Spinal cord (tissue), 10 donors: Measurements from ENCODE around the gene MALL. TPM values are rescaled to one million over a fixed set of nuclear protein-coding genes. Genes with fewer than 3 reads are reported as not detected.
"Not testable (repeated sequence)": the region's sequence is repeated elsewhere in the genome, so short reads cannot be mapped to it uniquely, and the experiment has no call there.

ENCODE experiments used
- DNase-seq, 6 donors: peaks; one replicate each; pipeline versions ENCODE4 v3.0.0 to v3.0.0-alpha.2; 2013 to 2015; ENCODE audit warnings: low spot score in 6 of 6, low read depth in 4 of 6
- H3K27ac ChIP-seq: one replicate; pipeline ENCODE4 v1.5.1; 2013; ENCODE audit warnings: low read depth, low read length, control low read depth
- H3K27me3 ChIP-seq: one replicate; pipeline ENCODE4 v1.6.1; 2013; ENCODE audit warnings: low read length; ENCODE audit not compliant: control insufficient read depth, insufficient read depth
- H3K36me3 ChIP-seq: one replicate; pipeline ENCODE4 v1.6.1; 2013; ENCODE audit warnings: low read length; ENCODE audit not compliant: control insufficient read depth, insufficient read depth
- H3K4me1 ChIP-seq: one replicate; pipeline ENCODE4 v1.6.1; 2013; ENCODE audit warnings: low read length; ENCODE audit not compliant: control insufficient read depth, insufficient read depth
- H3K4me3 ChIP-seq: one replicate; pipeline ENCODE4 v1.5.1; 2013; ENCODE audit warnings: low read depth, low read length, control low read depth
- H3K9me3 ChIP-seq: one replicate; pipeline ENCODE4 v1.6.1; 2013; ENCODE audit warnings: low read length; ENCODE audit not compliant: control insufficient read depth, insufficient read depth
- WGBS: methylation state at CpG from one replicate; pipeline ENCODE4 v1.1.5; 2013; ENCODE audit warnings: missing lambda C conversion rate; ENCODE audit not compliant: insufficient coverage; 5-methylcytosine and 5-hydroxymethylcytosine counted together
- polyA plus RNA-seq, 2 donors: library from polyadenylated mRNA; unstranded; fragments of 120-200 nt; gene quantifications; one replicate each; pipeline ENCODE4 v1.2.1, GENCODE V29; 2013; ENCODE audit not compliant: insufficient read length in 2 of 2
- total RNA-seq, 2 donors: library from RNA; depleted of rRNA in 1 of 2; stranded (reverse); fragments of 120-200 nt in 1 of 2; fragments of >200 nt in 1 of 2; gene quantifications; one replicate each; pipeline versions ENCODE4 v1.2.3 to v1.2.4, GENCODE V29; 2013 to 2014
- donor health status: healthy.

MALL gene
- total and polyA plus RNA-seq, 4 donors, result 2.7 to 8.8 (median 4.6) TPM

GRCh38 chr2:110100880-110101279, 14.7 kb downstream of the MALL start:
- DNase-seq, H3K27me3 ChIP-seq, H3K9me3 ChIP-seq, H3K36me3 ChIP-seq, H3K4me3 ChIP-seq: not testable (repeated sequence)
- WGBS, result 85% methylated on average over 4 of the region's 4 CpGs
- Histone ChIP-seq H3K4me1 (peaks cover 19% of the 10 kb centered on the region), H3K27ac (peak overlapping the region; percentile 69)

GRCh38 chr2:110100480-110100879, 15.1 kb downstream of the MALL start:
- Histone ChIP-seq H3K27ac (no peak overlapping the region), H3K9me3 (no peaks in the 10 kb centered on the region), H3K4me1 (peaks cover 19% of the 10 kb centered on the region), H3K4me3 (no peak overlapping the region), H3K27me3 (no peaks in the 10 kb centered on the region), H3K36me3 (no peaks in the 10 kb centered on the region)
- DNase-seq, result no peak
- 78% methylated on average over 3 of the region's 8 CpGs for WGBS

DNA sequence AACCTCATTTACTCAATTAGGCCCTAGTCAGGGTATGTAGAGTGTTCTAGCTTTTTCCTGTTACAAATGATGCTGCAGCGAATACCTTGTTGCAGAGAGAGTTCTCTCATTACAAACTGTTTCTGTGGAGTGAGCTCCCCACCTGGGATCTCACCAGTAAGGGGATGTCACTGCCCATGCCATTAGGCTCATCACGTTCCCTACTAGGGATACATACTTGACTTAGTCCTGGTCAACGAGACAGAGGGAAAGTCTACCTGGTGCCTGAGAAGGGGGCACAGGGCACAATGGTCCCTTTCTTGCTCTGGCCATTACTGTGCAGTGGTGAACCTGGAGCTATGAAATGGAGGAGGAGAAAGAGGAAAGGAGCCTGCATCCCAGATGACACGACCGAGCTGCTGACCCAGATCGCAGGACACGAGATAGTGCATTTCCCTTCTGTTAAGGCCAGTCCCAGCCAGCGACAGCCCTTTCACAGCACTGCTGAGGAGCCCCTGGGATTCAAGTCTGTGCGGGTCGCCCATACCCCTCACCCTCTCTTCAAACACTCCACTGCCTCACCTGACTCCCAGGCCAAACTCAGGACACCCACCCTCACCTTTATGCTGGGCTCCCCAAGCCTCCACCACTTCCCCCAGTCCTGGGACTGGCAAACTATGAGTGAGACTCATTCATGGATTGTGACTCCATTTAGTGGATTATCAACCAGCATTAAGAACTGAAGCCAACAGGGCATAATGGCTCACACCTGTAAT, 16.0 kb downstream of the MALL start:
- Histone ChIP-seq H3K4me3 (no peak overlapping the region), H3K36me3 (no peaks in the 10 kb centered on the region), H3K4me1 (peaks cover 19% of the 10 kb centered on the region), H3K27me3 (no peaks in the 10 kb centered on the region), H3K27ac (no peak overlapping the region), H3K9me3 (no peaks in the 10 kb centered on the region)
- no peak for DNase-seq
- 91% methylated on average over 5 of the region's 10 CpGs for WGBS

DNA sequence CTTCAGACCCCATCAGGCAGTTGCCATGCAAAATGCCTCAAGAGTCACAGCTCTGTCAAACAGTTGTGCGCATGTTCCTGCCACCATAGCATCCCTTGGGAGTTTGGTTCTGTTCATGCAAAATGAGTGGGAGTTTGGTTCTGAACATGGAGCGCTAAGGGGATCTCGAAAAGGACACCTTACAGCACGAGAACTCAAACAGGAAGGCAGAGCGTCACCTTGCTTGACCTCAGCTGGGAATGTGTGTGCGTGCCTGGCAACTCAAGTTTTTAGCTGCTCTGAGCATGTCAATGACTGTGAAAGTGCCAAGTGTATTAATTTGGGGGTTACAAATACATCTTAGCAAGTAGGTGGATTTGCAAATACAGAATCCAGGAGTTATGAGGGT, 16.6 kb downstream of the MALL start:
- WGBS, result 95% methylated on average over 6 of the region's 6 CpGs
- H3K4me3 ChIP-seq, result no peak overlapping the region
- H3K36me3 ChIP-seq, result no peaks in the 10 kb centered on the region
- H3K9me3 ChIP-seq, result no peaks in the 10 kb centered on the region
- DNase-seq, result peak in 1 of 6 donors; percentile 31
- no peak overlapping the region for H3K27ac ChIP-seq
- peaks cover 19% of the 10 kb centered on the region for H3K4me1 ChIP-seq
- H3K27me3 ChIP-seq, result no peaks in the 10 kb centered on the region

DNA sequence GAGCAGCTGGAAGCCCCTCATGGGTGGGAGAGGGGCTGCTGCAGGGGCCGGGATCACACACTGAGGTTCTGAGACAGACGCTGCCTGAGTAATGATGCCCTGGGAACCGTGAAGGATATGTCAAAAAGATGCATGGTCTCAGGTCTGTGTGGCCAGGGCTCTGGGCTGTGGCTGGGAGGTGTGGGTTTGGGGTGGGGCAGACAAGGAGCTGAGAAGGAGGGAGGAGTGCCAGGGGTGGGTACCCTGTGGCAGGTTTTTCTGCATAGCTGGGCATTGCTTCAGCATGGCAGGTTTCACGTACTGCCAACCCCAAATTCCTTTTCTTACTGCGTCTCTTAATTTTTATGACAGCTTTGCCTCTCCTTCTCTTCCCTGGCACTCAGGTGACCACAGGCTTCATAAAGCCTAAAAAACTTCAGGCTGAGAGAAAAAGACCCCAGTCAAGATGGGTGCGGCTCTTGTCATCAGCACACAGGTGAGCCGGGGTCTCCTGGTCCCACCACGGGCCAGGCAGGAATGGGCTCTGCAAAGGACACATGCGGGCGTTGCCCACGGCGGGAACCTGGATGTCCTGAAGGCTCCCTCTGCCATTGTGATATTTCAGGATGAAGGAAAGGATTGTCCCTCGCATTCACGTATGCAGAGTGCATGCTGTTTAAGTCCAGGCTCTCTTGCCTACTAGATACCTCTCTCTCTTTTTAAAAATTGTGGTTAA, 18.0 kb downstream of the MALL start:
- Histone ChIP-seq H3K9me3 (no peaks in the 10 kb centered on the region), H3K36me3 (no peaks in the 10 kb centered on the region), H3K27me3 (no peaks in the 10 kb centered on the region), H3K27ac (no peak overlapping the region), H3K4me3 (no peak overlapping the region), H3K4me1 (peaks cover 19% of the 10 kb centered on the region)
- WGBS, result 72% methylated on average over 8 of the region's 14 CpGs
- DNase-seq, result no peak

GRCh38 chr2:110095994-110096633, 19.5 kb downstream of the MALL start:
- no peaks in the 10 kb centered on the region for H3K27me3 ChIP-seq
- no peak overlapping the region for H3K4me3 ChIP-seq
- DNase-seq, result no peak
- no peaks in the 10 kb centered on the region for H3K9me3 ChIP-seq
- WGBS, result 95% methylated on average over 7 of the region's 8 CpGs
- H3K4me1 ChIP-seq, result peaks cover 8% of the 10 kb centered on the region
- no peak overlapping the region for H3K27ac ChIP-seq
- H3K36me3 ChIP-seq, result no peaks in the 10 kb centered on the region

- H3K36me3 ChIP-seq, H3K27me3 ChIP-seq, DNase-seq, H3K27ac ChIP-seq, H3K4me3 ChIP-seq, H3K4me1 ChIP-seq, H3K9me3 ChIP-seq: not testable (repeated sequence)
- WGBS, result no CpG with 5 or more reads among the region's 6 CpGs
Measured at GRCh38 chr2:110094884-110095534, 20.6 kb downstream of the MALL start.

DNA sequence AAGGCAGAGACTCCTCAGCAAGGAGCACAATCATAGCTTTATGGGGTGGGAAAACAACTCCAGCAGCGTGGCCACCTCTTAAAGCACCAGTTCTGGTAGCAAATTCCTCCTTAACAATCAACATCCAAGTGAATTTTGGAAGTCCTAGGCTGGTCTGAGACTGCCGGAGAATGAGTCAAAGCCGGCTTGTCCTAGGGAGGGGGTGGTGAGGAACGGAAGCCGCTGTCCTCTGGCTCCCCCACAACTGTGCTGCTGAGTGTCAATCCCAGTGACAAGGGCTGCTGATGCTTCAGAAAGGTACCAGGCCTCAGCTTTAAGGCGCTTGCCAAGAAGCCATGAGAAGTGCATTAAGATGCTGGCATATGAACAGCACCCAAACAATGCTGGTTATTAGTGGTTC, 21.7 kb downstream of the MALL start:
- not testable (repeated sequence) for DNase-seq, H3K36me3 ChIP-seq, H3K27me3 ChIP-seq, H3K4me3 ChIP-seq, H3K27ac ChIP-seq, H3K4me1 ChIP-seq, H3K9me3 ChIP-seq
- no CpG with 5 or more reads among the region's 6 CpGs for WGBS

- not testable (repeated sequence) for DNase-seq
- WGBS, result no CpG with 5 or more reads among the region's 4 CpGs
Measured at GRCh38 chr2:110090164-110090563, 25.5 kb downstream of the MALL start.

More at GRCh38 chr2:110090164-110090563, 25.5 kb downstream of the MALL start:
- not testable (repeated sequence) for H3K4me3 ChIP-seq, H3K27ac ChIP-seq, H3K4me1 ChIP-seq, H3K36me3 ChIP-seq, H3K27me3 ChIP-seq, H3K9me3 ChIP-seq
